K562 (cell line): ENCODE measurements around the gene MXD3.

Experiments used
- BRD9 ChIP-seq: fragments of 450-650 bp; IDR thresholded peaks from 2 replicates; pipeline ENCODE4 v1.6.1; 2018; ENCODE audit warnings: low read depth; ENCODE audit not compliant: partially characterized antibody
- NCOA1 ChIP-seq: fragments of 450-650 bp; IDR thresholded peaks from 2 replicates; pipeline ENCODE4 v1.6.1; 2016; ENCODE audit warnings: low read depth
- POLR2A ChIP-seq: fragments of 450-650 bp; conservative IDR thresholded peaks from 2 replicates; pipeline ENCODE4 v1.6.1; 2016
- TF ChIP-seq, protein P1 (sequence below), 2 experiments: IDR thresholded peaks; 2 replicates each; pipeline ENCODE4 v1.6.1; 2012; ENCODE audit warnings: improper control_type of control experiment in 2 of 2, low read depth in 2 of 2, low read length in 2 of 2, borderline replicate concordance in 1 of 2

DNA sequence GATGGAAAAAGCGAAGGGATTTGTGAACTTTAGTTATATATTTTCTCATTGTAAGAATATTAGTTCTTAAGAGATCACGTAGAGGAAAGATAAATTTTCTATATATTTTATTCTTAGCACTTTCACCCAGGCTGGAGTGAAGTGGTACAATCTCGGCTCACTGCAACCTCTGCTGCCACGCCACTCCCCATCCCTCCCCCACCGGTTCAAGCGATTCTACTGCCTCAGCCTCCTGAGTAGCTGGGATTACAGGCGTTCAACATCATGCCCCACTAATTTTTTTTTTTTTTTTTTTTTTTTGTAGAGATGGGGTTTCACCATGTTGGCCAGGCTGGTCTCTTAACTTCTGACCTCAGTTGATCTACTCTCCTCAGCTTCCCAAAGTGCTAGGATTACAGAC lies 50.7 kb downstream of the MXD3 start:
- TF ChIP-seq BRD9 (no peak), NCOA1 (no peak), POLR2A (no peak)
- TF ChIP-seq, protein P1, sequence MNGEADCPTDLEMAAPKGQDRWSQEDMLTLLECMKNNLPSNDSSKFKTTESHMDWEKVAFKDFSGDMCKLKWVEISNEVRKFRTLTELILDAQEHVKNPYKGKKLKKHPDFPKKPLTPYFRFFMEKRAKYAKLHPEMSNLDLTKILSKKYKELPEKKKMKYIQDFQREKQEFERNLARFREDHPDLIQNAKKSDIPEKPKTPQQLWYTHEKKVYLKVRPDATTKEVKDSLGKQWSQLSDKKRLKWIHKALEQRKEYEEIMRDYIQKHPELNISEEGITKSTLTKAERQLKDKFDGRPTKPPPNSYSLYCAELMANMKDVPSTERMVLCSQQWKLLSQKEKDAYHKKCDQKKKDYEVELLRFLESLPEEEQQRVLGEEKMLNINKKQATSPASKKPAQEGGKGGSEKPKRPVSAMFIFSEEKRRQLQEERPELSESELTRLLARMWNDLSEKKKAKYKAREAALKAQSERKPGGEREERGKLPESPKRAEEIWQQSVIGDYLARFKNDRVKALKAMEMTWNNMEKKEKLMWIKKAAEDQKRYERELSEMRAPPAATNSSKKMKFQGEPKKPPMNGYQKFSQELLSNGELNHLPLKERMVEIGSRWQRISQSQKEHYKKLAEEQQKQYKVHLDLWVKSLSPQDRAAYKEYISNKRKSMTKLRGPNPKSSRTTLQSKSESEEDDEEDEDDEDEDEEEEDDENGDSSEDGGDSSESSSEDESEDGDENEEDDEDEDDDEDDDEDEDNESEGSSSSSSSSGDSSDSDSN (IDR thresholded peaks at IDR 0.05; ENCODE audit: borderline replicate concordance in 1 of 2, low read depth in 2 of 2, low read length in 2 of 2) = no peak
